K562 (cell line): ENCODE data around the gene TXNRD2. TPM values are rescaled to one million over a fixed set of nuclear protein-coding genes. Genes with fewer than 3 reads are reported as not detected.

Experiments used
- GATAD2B ChIP-seq: fragments of 450-650 bp; IDR thresholded peaks from 2 replicates; pipeline ENCODE4 v1.6.1; 2017; ENCODE audit warnings: mild to moderate bottlenecking, borderline replicate concordance
- PML ChIP-seq: IDR thresholded peaks from 2 replicates; pipeline ENCODE4 v1.6.1; 2012; ENCODE audit warnings: low read length, inconsistent platforms
- POLR2A ChIP-seq: fragments of 450-650 bp; conservative IDR thresholded peaks from 2 replicates; pipeline ENCODE4 v1.6.1; 2016
- POLR2B ChIP-seq: fragments of 450-650 bp; IDR thresholded peaks from 2 replicates; pipeline ENCODE4 v1.6.1; 2018; ENCODE audit warnings: low read depth; ENCODE audit not compliant: partially characterized antibody
- POLR3A ChIP-seq: IDR thresholded peaks from 2 replicates; pipeline ENCODE4 v1.6.1; 2011; ENCODE audit warnings: borderline replicate concordance, mild to moderate bottlenecking, moderate library complexity; ENCODE audit not compliant: insufficient read length, insufficient read depth; ENCODE audit errors: extremely low read depth
- RUNX1 ChIP-seq: sonication (generic); IDR thresholded peaks from 2 replicates; pipeline ENCODE4 v1.6.1; 2016; ENCODE audit warnings: antibody characterized with exemption, low read depth
- TEAD1 ChIP-seq, 2 experiments: fragments of 450-650 bp in 1 of 2; sonication (generic) in 1 of 2; formaldehyde crosslinking; IDR thresholded peaks; 2 replicates each; pipeline versions ENCODE4 v1.4.0 to v1.8.0; 2020 to 2022; ENCODE audit warnings: mild to moderate bottlenecking in 2 of 2, missing genetic modification reagents in 1 of 2
- TGIF2 ChIP-seq: sonication (generic); formaldehyde crosslinking; IDR thresholded peaks from 2 replicates; pipeline ENCODE4 v1.8.1; 2022; ENCODE audit warnings: mild to moderate bottlenecking, missing genetic modification reagents, moderate library complexity
- ZFPM2 ChIP-seq: fragments of 250-450 bp; sonication (Bioruptor Pico); IDR thresholded peaks from 2 replicates; pipeline ENCODE4 v1.5.1; 2022; ENCODE audit warnings: mild to moderate bottlenecking
- ZNF280B ChIP-seq: fragments of 250-450 bp; sonication (Bioruptor Pico); IDR thresholded peaks from 2 replicates; pipeline ENCODE4 v1.5.1; 2021; ENCODE audit warnings: mild to moderate bottlenecking
- ZNF76 ChIP-seq: fragments of 250-450 bp; sonication (Bioruptor Pico); IDR thresholded peaks from 2 replicates; pipeline ENCODE4 v1.4.0; 2020; ENCODE audit warnings: mild to moderate bottlenecking, moderate library complexity, borderline replicate concordance
- polyA plus RNA-seq, 8 experiments: library from polyadenylated mRNA; depleted of rRNA in 4 of 8; stranded (reverse) in 5 of 8; unstranded in 3 of 8; fragments of >200 nt; fragmentation: Nextera tagmentation in 2 of 8; fragmentation: Illumina TruSeq in 1 of 8; extraction: Ambion mirVana in 2 of 8; extraction: Trizol in 1 of 8; gene quantifications; 2 replicates each; pipeline versions ENCODE4 v1.2.1 to v1.2.3, GENCODE V29; 2011 to 2014; ENCODE audit warnings: inconsistent platforms in 1 of 8, missing spikeins in 1 of 8
- total RNA-seq, 7 experiments: library from RNA; depleted of rRNA in 6 of 7; stranded (reverse); fragments of >200 nt in 6 of 7; fragmentation: Illumina TruSeq in 2 of 7; extraction: Trizol in 2 of 7; gene quantifications; 2 replicates each; pipeline versions ENCODE4 v1.2.1 to v1.2.3, GENCODE V29; 2011 to 2021; ENCODE audit warnings: low replicate concordance in 1 of 7
- TF ChIP-seq, protein P1 (sequence below): fragments of 250-450 bp; sonication (Bioruptor Pico); IDR thresholded peaks from 2 replicates; pipeline ENCODE4 v1.4.0; 2020; ENCODE audit warnings: mild to moderate bottlenecking, moderate library complexity

Gene TXNRD2
- total and polyA plus RNA-seq, 9 of the 15 experiments (the other 6 are each of a cell fraction or from before 2014, with no cell fraction given): 3.3 to 80.2 (median 49.4) TPM

DNA sequence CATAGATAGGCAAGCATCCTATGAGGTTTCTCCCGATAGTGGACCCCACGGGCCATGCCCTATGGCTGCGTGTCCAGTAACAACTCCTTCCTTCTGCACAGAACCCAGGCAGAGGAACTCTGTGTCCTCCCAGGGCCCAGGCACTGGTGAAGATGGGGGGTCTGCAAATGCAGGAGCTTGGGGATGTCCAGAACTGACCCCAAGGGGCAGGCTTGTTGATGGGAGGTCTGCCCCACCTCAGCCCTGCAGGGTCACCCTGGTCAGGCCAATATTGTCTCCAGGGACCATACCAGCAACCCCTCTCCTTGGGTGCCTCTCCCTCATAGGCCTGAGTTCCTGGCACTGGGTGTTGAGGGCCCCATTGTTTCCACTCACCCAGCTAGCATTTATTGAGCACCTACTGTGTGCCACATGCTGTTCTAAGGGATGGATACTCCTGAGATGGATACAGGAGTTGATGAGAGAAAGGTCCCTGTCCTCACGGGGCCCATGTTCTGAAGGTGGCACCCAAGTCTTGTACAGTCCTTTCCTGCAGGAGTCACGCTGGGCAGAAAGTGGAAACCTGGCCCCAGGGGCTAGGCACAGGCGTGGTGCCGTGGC, 26.3 kb upstream of the TXNRD2 start (continued):
- TF ChIP-seq, protein P1, sequence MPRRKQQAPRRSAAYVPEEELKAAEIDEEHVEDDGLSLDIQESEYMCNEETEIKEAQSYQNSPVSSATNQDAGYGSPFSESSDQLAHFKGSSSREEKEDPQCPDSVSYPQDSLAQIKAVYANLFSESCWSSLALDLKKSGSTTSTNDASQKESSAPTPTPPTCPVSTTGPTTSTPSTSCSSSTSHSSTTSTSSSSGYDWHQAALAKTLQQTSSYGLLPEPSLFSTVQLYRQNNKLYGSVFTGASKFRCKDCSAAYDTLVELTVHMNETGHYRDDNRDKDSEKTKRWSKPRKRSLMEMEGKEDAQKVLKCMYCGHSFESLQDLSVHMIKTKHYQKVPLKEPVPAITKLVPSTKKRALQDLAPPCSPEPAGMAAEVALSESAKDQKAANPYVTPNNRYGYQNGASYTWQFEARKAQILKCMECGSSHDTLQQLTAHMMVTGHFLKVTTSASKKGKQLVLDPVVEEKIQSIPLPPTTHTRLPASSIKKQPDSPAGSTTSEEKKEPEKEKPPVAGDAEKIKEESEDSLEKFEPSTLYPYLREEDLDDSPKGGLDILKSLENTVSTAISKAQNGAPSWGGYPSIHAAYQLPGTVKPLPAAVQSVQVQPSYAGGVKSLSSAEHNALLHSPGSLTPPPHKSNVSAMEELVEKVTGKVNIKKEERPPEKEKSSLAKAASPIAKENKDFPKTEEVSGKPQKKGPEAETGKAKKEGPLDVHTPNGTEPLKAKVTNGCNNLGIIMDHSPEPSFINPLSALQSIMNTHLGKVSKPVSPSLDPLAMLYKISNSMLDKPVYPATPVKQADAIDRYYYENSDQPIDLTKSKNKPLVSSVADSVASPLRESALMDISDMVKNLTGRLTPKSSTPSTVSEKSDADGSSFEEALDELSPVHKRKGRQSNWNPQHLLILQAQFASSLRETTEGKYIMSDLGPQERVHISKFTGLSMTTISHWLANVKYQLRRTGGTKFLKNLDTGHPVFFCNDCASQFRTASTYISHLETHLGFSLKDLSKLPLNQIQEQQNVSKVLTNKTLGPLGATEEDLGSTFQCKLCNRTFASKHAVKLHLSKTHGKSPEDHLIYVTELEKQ (CRISPR knock-in tag): no peak
- TF ChIP-seq POLR2B: no peak
- TF ChIP-seq PML: no peak
- TF ChIP-seq GATAD2B: no peak
- no peak for TF ChIP-seq ZNF76 (CRISPR knock-in tag)
- TF ChIP-seq TEAD1 (CRISPR knock-in tag; IDR thresholded peaks at IDR 0.05): no peak
- peak; percentile 40; the same call in 1 of the 2 replicates for TF ChIP-seq ZNF280B (CRISPR knock-in tag)
- TF ChIP-seq POLR3A: no peak
- no peak for TF ChIP-seq ZFPM2 (CRISPR knock-in tag)
- no peak for TF ChIP-seq TGIF2 (CRISPR knock-in tag)
- peak; percentile 42 for TF ChIP-seq POLR2A
- 0 out of 2 replicates have a peak, but pooled peaks have one; percentile 25 for TF ChIP-seq RUNX1
- TF ChIP-seq, all 486 proteins: peak for 14
